SU-DHL-6 (cell line): Measurements from ENCODE around the gene CDIPT.

Experiments used
- EZH2phosphoT487 ChIP-seq: fragments of 200-600 bp; sonication (generic), shearing (Covaris generic); conservative IDR thresholded peaks from 2 replicates; pipeline ENCODE4 v1.6.1; 2018; ENCODE audit warnings: mild to moderate bottlenecking, antibody characterized with exemption, low read length, moderate library complexity, mixed read lengths
- TF ChIP-seq, protein P1 (sequence below): fragments of 200-600 bp; sonication (generic); IDR thresholded peaks from one replicate; pipeline ENCODE4 v1.5.1; 2017; ENCODE audit warnings: antibody characterized with exemption, mild to moderate bottlenecking, low read length, moderate library complexity; ENCODE audit not compliant: insufficient read depth, poor library complexity, severe bottlenecking

DNA sequence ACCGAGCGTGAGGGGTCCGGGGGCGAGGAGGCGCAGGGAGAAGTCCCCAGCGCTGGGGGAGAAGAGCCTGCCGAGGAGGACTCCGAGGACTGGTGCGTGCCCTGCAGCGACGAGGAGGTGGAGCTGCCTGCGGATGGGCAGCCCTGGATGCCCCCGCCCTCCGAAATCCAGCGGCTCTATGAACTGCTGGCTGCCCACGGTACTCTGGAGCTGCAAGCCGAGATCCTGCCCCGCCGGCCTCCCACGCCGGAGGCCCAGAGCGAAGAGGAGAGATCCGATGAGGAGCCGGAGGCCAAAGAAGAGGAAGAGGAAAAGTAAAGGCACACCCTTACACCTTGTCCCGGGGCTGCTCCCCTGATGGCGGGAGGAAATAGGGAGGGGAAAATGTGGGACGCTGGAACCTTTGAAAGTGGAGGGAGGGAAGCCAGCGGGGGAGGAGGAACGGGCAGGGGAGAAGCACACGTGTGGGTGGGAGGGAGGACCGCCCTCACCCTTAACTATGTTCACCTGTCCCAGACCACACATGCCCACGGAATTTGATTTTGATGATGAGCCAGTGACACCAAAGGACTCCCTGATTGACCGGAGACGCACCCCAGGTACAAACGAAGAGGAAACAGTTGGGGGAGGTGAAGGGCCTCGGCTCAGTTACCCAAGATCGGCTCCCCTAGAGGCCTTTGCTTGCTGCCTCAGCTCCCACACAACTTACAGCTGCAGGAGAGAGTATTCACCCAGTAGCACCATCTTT, 46.2 kb downstream of the CDIPT start:
- TF ChIP-seq, protein P1, sequence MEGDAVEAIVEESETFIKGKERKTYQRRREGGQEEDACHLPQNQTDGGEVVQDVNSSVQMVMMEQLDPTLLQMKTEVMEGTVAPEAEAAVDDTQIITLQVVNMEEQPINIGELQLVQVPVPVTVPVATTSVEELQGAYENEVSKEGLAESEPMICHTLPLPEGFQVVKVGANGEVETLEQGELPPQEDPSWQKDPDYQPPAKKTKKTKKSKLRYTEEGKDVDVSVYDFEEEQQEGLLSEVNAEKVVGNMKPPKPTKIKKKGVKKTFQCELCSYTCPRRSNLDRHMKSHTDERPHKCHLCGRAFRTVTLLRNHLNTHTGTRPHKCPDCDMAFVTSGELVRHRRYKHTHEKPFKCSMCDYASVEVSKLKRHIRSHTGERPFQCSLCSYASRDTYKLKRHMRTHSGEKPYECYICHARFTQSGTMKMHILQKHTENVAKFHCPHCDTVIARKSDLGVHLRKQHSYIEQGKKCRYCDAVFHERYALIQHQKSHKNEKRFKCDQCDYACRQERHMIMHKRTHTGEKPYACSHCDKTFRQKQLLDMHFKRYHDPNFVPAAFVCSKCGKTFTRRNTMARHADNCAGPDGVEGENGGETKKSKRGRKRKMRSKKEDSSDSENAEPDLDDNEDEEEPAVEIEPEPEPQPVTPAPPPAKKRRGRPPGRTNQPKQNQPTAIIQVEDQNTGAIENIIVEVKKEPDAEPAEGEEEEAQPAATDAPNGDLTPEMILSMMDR: no peak
- TF ChIP-seq EZH2phosphoT487: no peak
